GM19455 (cell line): ENCODE measurements around the gene SPACA9.
A peak's percentile ranks its signal among the peaks of the same experiment; 100 is the strongest.

ENCODE experiments used
- ATAC-seq: cut with Tn5 transposase; IDR thresholded peaks from one replicate; pipeline ENCODE4 v1.9.1; 2021; ENCODE audit not compliant: unreplicated experiment

The SPACA9 gene

DNA sequence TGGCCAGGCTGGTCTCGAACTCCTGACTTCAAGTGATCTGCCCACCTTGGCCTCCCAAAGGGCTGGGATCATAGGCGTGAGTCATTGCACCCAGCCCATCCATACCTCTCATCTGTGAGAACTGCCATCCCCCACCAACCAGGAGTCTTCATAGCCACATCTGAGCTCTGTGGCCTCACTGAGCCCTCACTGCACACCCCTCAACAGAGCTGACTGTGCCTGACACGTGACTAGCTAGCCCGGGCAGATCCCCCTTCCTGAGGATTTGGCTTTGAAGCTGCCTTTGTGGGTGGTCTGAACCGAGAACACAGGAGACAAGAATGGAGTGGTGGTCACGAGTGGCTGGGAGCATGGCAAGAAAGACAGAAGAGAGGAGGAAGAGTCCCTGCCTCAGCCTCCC, 16.2 kb upstream of the SPACA9 start:
- ATAC-seq: no peak

DNA sequence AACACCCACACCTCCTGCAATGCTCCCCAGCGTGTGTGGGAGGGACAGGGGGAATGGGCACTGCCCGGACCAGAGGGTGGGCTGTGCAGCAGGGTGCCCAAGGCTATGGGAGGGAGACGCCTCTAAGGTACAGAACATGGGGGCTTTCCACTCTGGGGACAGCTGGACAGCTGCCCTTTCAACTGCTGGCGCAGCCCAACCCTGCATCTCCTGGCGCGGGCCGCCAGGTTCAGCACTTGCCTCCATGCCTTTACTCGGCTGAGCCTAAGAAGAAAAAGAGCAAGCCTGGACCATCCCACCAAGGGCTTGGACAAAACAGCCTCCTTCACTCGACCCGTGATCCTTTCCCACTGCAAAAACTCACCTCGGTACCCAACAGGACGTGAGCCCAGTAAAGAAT, 15.6 kb upstream of the SPACA9 start:
- ATAC-seq: no peak

DNA sequence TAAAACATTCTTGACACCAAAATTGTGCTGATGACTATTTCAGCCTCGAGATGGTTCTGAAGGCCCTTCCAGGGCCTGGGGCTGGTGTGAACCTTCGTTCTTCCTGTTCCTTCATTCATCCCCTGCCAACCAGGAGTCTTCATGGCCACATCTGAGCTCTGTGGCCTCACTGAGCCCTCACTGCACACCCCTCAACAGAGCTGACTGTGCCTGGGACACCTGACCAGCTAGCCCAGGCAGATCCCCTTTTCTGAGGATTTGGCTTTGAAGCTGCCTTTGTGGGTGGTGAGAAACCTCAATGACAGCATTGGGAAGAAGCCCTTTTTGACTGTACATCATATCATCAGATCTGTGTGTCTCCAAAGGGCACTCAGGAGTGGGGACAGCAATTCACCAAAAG, 14.4 kb upstream of the SPACA9 start:
- no peak for ATAC-seq

DNA sequence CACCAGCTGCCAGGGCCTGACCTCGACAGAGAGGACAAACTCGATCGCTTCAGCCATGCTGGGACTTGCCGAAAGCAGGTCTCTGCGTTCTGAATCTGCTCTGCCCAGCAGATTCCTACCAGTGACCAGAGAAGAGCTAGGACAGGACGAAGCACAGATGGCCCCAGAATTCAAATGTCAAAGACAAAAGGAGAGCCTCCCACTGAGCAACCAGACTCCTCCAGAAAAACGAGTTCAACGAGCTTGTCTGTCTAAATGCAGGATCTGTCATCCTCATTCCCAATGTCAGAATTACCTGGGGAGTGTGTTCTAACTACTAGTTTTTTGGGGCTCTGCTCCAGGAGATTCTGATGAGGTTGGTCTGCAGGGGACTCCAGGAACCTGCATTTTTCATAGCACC, 14.0 kb upstream of the SPACA9 start:
- no peak for ATAC-seq

DNA sequence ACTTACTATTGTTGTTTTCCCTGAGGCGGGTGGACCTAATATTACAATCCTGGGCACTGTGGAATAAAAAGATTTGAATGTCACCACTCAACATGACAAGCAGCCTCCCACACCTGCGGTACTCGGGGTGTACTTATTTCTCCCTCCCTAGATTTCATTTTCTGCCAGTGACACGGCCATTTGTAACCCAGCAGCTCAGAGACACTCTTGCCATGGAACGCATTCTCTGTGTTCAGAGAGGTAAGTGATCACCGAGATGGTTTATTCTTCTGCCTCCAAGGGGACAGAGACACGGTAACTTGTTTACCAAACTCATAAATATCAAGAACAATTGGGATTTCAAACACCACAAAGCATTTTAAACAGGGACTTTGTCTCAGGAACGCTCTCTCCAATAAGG, 11.8 kb upstream of the SPACA9 start:
- no peak for ATAC-seq

DNA sequence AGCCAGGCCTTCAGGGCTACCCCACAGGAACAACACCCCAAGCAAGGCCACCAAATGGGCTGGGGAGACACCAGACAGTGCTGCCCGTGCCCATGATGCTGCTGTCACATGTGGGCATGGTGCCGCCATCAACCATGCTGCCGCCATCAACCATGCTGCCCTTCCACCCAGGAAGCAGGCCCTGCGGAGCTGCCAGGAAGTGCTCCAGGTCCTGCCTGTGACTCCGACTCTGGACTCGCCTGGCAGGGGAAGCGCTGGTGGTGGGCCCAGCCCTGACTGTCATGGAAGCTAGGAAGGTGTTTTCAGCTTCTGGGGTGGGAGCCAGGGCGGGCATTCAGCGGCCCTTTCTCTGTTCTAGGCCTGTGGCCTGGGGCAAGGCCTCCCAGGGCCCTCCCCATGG, 9.4 kb upstream of the SPACA9 start:
- no peak for ATAC-seq

DNA sequence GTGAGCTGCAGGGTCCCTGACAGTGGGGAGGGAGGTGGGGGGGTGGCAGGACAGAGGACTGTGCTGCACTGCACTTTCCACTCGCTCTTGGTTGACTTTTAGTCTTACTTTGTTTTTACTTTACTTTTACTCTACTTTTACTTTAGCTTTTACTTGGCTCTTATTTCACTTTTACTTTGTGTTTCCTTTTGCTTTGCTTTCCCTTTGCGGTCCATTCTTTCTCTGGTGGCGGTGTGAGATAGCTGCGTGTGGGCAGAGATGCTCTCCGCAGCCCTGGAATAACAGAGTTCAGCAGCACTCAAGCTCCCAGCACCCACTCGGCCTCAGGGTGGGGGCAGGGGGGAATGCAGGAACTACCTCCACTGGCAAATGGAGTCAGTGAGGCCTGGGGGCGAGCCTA, 5.3 kb upstream of the SPACA9 start:
- no peak for ATAC-seq

DNA sequence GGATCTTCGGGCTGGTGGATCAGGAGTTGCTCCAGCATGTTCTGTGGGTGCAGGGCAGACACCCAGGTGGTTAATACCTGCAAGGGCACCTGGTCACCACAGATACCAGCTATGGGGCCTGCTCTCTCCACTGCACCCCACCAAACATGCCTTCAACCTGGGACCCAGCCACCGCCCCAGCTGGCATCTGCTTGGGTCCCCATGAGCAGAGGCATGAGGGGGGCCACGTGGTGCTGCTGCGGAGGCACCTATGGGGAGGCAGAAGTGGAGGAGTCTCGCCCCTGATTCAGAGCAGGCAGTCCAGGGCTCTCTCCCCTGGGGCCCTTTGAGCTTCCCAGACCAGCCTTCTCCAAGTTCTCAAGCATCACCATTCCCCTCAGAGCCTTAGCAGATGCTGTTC, 3.5 kb upstream of the SPACA9 start:
- ATAC-seq: no peak

DNA sequence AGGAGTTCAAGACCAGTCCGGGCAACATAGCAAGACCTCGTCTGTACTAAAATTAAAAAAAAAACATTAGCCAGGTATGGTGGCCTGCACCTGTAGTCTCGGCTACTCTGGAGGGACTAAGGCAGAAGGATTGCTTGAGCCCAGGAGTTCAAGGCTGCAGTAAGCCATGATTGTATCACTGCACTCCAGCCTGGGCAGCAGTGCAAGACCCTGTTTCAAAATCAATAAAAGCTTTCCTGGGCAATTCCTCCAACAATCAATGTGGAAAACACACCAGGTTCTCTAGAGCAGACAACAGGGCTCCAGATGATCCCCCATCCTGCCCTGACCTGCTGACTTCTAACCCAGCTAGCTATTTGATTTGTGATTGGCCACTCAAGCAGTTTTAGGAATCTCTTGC, 1.8 kb upstream of the SPACA9 start:
- no peak for ATAC-seq

DNA sequence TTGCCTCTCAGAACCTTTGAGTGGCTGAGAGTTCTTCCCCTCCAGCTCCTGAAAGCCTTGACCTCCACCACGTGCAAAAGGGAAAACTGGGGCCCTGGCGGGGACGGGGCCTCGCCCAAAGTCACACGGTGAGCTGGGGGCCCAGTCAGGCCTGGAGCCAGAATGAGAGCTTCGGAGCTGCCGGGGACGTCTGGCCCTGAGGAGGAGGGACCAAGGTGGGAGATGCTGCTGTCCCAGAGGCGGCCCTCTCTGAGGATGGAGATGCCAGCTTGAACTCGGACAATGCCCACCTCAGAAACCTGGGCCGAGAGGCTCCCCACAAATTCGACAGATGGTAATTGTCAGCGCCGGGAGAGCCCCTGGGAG, 1.3 kb upstream of the SPACA9 start:
- no peak for ATAC-seq

DNA sequence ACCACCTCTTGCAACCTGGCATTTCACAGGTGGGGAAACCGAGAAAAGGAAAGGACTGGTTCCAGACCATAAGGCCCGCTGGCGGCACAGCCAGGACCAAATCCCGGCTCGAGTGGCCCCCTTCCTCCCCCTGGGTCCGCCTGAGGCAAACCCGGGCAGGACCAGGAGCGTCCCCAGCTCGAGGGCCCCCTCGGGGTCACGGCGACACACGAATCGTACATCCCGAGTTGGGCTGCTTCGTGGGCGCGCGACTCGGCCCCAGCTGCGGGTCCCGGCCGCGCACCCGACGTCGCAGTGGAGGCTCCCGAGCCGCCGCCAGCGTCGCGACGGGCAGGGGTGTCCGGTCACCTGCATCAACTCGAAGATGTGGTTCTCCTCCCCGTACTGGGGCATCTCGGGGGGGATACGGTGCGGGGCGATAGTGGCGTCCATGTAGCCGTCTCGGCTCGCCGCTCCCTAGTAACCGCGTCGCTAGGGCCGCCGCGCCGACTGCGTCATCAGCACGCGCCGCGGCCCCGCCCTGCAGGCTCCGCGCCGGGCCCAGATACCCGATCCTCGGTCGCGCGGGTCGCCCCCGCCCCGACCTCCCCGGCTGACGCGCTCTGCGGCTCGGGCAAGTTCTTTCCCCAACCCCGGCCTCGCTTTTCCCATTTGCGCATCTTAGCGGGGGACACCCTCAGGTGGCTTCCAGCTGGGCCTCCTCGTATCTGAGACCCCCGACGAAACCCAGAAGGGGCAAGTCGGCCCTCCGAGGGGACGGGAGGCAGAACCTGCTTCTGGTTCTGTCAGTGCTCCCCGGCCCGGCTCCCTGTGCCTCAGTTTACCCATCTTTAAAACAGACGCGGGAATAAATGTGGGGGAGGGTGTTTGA, 639 bp upstream of the SPACA9 start, which contains the start of gene AK8:
AK8 (minus strand) TSS at position 461 of the 871 bp plus-strand sequence; CDS start at position 432, 29 bp downstream.
- ATAC-seq: peak; percentile 78

DNA sequence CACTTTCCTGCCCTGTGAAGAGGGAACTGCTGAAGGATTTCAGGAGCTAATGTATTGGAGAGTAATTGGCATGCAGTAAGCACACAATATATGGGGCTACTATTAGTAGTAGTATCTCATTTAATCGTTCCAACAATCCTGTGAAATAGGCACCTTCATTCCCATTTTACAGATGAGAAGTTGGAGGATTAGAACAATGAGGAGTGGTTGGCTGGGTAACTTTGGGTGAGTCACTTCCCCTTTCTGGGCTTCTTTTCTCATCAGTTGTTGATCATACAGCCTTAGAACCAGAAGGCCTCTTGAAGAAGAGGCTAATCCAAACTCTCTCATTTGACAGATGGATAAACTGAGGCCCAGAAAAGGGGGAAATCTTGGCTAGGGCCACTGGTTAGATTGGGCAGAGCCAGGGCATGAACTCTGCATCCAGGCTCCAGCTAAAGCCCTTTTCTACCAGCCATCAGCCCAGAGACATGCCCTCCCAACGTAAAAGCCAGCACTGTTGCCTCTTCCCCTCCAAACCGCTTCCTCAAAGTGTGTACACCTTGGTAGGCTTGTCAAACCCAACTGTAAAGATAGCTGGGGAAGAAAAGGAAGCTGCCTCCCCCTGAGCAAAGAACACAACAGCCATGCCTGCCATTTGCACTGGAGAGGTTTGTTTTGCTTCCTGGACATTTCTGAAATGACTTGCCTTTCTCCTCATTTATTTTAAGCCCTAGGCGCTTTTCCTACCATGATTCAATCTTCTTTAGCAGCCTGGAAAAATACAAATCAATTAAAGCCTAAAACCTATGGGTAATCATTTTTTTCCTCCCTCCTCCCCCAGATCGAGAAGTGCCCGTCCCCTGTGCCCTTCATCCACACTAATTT, 992 bp downstream of the SPACA9 start:
- no peak for ATAC-seq

DNA sequence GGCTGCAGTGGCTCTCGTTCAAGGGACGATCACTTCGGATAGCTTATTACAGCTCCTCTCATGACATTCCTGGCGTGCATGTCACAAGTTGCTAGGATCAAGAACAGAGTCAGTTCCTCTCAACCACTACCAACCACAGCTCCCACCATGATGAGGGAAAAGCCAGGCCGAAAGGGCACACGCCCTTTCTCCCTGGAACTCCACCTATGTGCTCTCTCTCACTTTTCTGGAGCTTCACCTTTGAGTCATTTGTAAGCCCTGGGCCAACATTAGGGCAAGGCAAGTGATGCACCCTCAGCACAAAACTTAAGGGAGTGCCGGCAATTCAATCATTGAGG, 1.6 kb downstream of the SPACA9 start:
- ATAC-seq: no peak

DNA sequence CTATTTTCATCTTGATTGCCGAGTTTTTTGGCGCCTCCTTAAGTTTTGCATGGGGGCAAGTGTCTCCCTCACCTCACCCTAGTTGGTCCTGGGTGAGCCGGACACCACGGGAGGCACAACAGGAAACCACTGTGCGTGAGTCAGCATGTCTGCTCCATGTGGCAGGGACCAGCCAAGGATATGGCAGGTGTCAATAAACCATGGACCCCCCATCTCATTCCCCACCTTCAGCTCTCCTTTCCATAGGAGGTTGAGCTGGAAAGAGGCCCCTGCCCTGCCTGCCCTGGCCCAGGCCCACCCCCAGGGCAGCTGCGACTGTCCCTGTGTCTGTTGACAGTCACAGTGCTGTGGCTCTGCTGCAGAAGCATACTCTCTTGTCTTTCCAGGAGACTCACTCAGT, 3.1 kb downstream of the SPACA9 start:
- ATAC-seq: no peak

DNA sequence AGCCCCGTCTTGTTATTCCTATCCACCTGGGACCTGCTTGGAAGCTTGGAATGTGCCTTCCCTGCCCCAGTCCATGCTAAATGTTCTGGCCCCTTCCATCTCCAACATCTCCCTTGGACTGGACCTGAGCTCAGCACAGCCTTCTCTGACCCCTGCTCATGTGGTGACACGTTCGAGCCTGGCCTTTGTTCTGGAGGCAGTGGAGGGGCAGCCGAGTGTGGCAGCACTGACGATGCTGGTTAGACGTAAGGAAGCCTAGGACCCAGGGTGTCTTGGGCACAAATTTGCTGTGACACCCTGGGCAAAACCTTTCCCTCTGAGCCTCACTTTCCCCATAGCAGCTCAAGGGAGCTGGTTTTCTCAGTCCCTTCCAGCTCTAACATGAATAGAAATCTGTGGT, 3.9 kb downstream of the SPACA9 start:
- ATAC-seq: no peak

DNA sequence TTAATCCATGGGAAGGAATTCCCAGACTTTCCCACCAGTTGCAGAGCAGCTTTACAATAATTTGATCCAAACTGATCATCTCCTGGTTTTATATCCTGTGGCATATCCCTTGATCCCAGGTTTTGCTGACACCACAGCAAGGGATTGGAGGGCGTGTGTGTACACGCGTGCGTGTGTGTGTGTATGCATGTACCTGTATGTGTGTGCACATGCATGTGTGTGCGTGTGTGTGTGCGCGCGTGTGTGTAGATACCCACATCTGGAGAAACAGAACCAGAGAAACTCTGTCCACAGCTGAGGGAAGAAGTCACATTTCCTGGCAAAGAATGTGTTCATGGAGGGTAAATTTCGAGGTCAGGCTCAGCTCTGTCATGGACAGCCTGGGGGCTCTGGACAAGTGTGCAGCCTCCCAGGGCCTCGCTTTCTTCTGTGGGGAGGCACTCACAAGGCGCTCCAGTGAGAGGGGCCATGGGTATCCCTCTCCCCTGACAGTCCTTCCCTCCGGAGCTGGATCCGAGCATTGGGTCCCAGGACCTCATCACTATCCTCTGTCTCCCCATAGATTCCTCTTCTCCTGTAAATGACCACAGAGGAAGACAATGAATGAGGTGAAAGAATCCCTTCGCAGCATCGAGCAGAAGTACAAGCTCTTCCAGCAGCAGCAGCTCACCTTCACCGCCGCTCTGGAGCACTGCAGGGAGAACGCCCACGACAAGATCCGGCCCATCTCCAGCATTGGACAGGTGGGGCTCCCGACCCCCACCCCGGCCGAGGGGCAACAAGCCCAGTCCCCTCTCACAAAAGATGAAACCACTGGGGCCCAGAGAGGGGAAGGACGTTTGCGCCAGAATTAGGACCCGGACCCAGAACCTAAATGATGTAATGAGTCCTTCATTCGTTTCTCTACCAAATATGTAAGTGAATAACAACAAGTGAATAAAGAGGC, 4.9 kb downstream of the SPACA9 start:
- ATAC-seq: no peak

DNA sequence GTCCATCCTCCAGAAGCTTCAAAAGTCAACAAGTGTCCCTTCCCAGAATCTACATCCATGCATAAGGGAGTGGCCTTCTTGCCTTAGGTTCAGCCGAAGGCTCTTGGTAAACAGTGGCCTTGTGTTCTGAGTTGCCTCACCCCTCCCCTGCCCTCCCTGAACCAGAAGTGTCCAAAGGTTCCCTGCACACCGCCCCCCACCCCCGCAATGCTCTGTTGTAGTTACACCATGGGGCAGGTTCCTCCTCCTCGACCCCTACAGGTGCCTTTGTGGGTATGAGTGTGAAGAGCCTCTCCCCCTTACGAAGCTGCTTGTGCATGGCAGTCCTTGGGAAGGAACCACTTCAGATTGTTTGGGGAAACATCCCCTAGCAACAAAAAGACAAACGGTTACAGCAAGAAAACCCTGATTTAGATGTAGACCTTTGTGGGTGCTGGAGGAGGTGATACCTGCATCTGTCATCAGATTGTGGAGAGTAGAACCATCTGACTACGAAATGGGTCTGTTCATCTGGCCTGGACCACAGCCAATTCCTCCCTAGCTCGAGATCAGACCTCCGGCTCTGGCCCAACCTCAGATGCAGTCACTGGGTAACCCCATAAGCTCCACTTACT, 7.1 kb downstream of the SPACA9 start:
- no peak for ATAC-seq

DNA sequence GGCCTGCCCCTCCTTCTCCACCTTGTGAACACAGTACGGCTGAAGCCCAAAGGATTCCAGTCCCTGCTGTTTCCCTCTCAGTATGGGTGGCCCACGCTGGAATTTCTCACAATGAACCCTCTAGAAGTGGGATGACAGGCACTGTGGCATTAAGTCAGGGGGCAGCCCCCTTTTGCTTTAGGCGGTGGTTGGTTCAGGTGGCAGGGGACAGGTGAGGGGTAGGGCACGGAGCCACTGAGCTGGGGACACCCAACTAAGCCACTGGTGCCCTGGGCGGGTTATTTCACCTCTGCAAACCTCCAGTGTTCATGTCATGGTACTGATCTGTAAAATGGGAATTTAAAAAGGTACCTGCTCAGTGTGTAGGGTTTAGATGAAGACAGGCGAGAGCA, 7.6 kb downstream of the SPACA9 start:
- no peak for ATAC-seq

DNA sequence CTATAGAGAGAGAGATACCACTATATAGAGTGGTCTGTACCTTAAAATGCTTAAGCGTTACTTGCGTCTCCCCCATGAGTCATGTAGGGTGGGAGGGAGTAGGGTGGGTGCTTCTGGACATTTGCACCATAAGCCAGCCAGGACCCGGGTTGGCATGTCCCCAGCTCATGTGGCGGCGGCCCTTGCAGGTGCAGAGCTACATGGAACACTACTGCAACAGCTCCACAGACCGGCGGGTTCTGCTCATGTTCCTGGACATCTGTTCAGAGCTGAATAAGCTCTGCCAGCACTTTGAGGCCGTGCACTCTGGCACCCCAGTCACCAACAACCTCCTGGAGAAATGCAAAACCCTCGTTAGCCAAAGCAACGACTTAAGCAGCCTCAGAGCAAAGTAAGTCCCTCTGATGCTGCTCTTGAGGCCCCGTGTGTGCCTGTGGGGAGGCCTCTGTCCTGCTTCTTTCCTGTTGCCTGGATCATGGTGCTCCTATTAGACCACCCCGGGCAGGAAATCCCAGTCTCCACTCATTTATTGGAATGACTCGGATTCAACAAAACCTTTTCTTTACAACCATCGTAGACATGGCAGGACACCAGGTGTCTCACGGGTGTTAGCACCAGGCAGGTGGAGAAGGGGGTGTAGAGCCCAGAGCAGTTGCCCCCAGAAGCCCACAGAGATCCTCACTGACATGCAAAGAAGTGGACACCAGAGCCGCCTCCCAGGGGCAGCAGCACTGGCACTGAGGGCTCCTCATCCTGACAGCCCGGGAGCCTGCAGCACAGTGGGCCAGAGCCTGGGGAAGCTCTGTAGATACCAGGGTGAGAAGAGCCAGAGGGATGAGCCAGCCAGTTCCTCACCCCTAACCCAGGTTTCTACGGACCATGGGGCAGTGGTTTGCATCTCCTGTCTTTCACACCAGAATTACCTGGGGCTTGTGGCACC, 8.8 kb downstream of the SPACA9 start:
- no peak for ATAC-seq

DNA sequence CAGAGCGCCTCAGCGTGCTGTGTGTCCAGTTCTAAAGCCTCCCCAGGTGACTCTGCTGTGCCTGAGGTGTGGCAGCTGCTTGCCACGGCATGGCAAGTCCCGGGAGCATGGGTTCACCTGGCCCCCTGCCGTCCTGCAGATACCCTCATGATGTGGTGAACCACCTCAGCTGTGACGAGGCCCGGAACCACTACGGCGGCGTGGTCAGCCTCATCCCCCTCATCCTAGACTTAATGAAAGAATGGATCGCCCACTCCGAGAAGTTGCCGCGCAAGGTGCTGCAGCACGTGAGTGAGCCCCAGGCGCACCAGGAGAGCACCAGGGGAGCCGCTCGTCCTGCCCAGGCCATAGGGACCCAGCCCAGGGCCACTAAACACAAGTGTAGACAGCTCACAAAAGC, 9.5 kb downstream of the SPACA9 start:
- ATAC-seq: no peak
